ENCODE data around the gene MICOS13. TPM values are rescaled to one million over a fixed set of nuclear protein-coding genes. Genes with fewer than 3 reads are reported as not detected.

Gene MICOS13, protein sequence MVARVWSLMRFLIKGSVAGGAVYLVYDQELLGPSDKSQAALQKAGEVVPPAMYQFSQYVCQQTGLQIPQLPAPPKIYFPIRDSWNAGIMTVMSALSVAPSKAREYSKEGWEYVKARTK
- polyA plus RNA-seq (ENCODE audit: low read depth in 6 of 6), result 100 to 1,000 TPM in 2 of 6 donors, 10 to 100 TPM in 4; 74.0 to 101 (median 86.6) TPM

DNA sequence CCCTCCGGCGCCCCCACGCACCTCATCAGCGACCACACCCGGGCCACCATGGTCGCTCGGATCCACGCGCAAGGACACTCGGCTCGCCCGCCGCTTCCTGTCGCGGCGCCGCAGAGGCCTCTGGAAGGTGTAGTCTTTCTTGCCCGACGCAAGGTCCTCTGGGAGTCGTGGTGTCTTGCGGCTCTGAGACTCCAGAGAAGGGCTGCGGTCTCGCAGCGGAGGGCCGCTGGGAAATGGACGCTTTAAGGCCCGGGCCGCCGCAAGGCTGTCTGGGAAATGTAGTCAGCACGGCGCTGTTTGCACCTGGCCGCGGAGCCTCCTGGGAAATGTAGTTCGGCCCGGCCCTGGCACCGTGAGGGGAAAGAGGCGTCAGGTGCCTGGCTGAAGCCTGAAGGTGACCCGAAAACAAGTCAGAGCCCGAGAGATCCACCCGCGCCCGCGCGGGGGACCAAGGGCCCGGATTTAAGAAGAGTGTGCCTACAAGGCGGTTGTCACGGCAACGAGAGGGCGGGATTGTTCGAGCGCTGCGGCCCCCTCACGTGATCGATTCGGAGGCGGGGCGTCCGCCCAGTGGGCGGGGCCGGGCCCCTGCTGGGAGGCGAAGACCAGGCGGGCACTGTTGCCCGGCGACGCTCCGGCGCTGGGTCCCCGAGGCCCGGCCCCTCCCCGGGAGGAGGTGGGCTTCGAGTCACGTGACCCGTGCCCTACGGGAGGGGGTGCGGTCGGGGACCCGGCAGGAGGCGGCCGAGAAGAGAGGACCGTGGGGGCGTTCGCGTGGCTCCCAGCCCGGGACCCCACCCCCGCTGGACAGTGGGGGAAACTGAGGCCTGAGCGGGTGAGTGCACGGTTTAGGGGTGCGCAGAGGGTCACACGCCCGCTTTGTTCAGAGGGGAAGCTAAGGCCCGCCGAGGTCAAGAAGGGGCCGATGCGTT lies at the start of gene MICOS13, which contains the start of gene HSD11B1L:
Gene MICOS13 (minus strand): TSS at position 80 of the 932 bp plus-strand sequence. CDS start 30 bp downstream, at position 50.
Gene HSD11B1L (plus strand): TSS at position 591 of the 932 bp plus-strand sequence. CDS start 3,806 bp downstream, outside the sequence.
- ATAC-seq (ENCODE audit: low read depth in 2 of 2), result peak; percentile 90 to 94
- Mint-ChIP-seq H3K4me3 (peak within 1 kb of the TSS; percentile 79 to 98 (median 94)), H3K27ac (peak within 1 kb of the TSS; percentile 96 to 100 (median 99)), H3K4me1 (peaks cover 24 to 35% (median 32%) of the 10 kb centered on the region in 3 donors), H3K27me3 (no peaks in the 10 kb centered on the region), H3K9me3 (peaks cover 0 to 5% (median 0%) of the 10 kb centered on the region in 7 donors), H3K36me3 (no peaks in the 10 kb centered on the region)
- DNase-seq, result peak; percentile 98

DNA sequence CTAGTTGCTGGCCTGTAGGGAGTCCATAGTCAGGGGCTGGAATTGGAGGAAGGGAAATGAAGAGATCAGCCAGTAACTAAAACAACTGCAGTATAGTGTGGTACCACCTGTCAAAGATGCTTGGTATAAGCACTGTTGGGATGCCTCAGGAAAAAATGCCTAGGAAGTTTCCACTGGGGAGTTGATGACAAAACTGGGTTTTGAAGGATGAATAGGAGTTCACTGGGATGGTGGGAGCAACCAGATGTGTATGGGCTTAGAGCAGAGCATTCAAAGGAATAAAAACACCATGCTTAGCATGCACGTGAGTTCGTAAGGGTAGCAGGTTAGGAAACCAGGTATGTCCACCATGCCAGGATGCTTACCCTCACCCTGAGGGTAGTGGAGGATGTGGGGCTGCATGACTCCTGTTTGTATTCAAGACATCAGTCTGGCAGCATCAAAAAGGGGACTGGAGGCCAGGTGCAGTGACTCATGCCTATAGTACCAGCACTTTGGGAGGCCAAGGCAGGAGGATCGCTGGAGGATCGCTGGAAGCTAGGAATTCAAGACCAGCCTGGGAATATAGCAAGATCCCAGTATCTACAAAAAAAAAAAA lies 47.2 kb upstream of the MICOS13 start:
- H3K9me3 Mint-ChIP-seq, result peaks cover 0 to 3% (median 0%) of the 10 kb centered on the region in 7 donors
- ATAC-seq (ENCODE audit: low read depth in 2 of 2) (no peak), DNase-seq (no peak)
- H3K4me1 Mint-ChIP-seq, result no peaks in the 10 kb centered on the region
- no peak overlapping the region for H3K4me3 Mint-ChIP-seq
- peaks cover 6 to 14% (median 10%) of the 10 kb centered on the region in 3 donors for H3K27me3 Mint-ChIP-seq
- no peak overlapping the region for H3K27ac Mint-ChIP-seq
- no peaks in the 10 kb centered on the region for H3K36me3 Mint-ChIP-seq

DNA sequence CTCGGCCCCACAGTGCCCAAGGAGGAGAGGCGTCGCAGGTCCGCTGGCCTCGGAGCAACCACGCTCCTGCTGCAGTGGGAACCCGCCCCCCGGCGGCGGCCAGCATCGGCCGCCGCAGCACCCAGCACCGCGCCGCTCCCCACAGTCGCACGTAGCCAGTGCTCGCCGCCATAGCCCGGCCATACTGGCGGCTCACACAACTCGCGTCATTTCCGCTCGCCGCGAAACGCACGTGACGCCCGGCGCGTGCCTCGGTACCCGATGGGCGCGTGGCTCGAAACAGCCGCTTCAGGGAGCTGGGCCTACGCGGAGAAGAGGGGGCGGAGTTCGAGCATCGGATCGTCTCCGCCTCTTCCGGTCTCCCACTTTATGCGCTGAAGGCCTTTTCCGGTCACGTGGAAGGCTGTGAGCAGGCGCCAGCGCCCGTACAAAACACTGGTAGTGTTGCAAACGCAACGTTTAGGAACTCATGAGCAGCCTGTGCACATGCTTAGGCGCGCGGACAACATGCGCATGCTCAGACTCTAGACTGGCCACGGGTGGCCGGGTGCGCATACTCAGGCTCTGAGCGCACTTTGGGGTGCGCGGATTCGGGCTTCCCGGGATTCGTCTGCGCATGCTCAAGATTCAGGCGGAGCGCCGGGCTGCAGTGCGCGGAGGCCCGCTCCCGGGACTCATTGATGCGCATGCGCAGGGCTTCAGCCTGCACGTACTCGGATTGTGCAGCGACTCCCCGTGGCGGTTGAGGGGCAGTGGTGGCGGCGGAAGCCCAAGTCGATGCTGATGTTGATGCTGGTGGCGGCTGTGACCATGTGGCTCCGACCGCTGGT lies 39.9 kb upstream of the MICOS13 start, which contains the start of the genes CATSPERD and LONP1:
Gene CATSPERD (plus strand): TSS at position 677 of the 830 bp plus-strand sequence. CDS start 101 bp downstream, at position 778.
Gene LONP1 (minus strand): TSS at position 186 of the 830 bp plus-strand sequence. CDS start 14 bp downstream, at position 172.
- H3K36me3 Mint-ChIP-seq, result no peaks in the 10 kb centered on the region

DNA sequence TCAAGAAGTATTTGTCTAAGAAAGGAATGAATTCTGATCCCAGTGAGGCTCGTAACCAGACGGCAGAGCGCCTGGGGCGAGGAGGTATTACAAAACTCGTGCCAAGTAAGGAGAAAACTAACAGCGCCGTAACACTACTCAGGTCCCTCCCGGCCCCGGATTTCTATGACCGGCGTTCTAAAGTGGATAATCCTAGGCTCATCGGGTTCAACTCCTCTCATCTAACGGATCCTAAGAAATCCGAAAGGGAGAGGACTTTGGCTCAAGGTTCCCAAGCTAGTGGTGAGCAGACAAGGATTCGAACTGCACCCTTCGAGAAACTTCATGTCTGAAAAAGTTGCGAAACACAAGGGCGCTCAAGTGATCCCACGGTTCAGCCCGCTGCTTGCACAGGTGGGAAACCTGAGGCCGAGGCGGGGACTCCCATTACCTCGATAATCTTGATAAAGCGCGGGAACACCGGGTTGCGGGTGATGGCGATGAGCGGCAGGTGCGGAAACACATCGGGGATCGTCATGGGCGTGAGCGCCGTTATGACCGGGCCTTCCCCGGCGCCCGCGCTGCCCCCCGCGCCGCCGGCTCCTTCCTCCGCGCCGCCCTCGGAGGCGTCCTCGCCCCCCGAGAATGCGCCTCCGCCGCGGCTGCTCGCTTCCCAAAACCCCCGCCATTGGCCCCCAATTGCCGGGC lies 39.1 kb upstream of the MICOS13 start:
- Mint-ChIP-seq H3K4me1 (peaks cover 10 to 29% (median 21%) of the 10 kb centered on the region in 3 donors), H3K36me3 (no peaks in the 10 kb centered on the region), H3K9me3 (no peaks in the 10 kb centered on the region), H3K27ac (peak overlapping the region; percentile 92 to 98 (median 98)), H3K4me3 (peak overlapping the region; percentile 85 to 98 (median 95)), H3K27me3 (no peaks in the 10 kb centered on the region)
- no peak for DNase-seq
- ATAC-seq (ENCODE audit: low read depth in 2 of 2), result no peak

More for the DNA sequence above, 39.9 kb upstream of the MICOS13 start, which contains the start of the genes CATSPERD and LONP1:
- peak within 1 kb of the TSS; percentile 92 to 98 (median 98) for H3K27ac Mint-ChIP-seq
- H3K9me3 Mint-ChIP-seq, result no peaks in the 10 kb centered on the region
- ATAC-seq (ENCODE audit: low read depth in 2 of 2) (peak; percentile 86), DNase-seq (peak; percentile 99)
- H3K4me1 Mint-ChIP-seq, result peaks cover 10 to 29% (median 21%) of the 10 kb centered on the region in 3 donors
- peaks cover 0 to 5% (median 0%) of the 10 kb centered on the region in 3 donors for H3K27me3 Mint-ChIP-seq
- peak within 1 kb of the TSS; percentile 85 to 98 (median 95) for H3K4me3 Mint-ChIP-seq

DNA sequence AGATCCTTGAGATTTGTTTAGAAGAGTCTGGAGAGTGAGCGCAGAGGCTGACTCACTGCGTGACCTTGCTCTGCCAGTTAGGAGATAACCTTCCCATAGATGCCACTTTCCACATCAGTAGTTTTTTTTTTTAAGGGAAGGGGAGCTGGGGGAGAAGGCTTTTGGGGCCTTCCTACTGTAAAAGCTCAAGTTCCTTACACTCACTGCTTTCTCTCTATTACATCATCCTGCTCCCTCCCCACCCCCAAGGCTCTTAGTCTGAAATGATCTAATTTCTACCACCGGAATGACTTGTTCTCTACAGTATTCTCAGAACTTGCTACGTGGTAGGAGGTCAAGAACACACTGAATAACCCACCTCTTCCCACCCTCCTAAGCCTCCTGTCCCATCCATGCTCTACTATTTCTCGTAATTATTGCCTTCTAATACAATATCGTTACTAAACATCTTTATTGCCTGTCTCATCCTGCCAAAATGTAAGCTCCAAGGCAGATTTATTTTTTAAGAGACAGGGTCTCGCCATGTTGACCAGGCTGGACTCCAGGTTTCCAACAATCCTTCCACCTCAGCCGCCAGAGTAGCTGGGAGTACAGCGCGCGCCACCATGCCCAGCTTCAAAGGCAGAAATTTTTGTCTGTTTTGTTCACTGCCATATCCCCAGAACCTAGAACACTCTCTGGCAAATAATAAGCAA lies 38.4 kb upstream of the MICOS13 start:
- DNase-seq (no peak), ATAC-seq (ENCODE audit: low read depth in 2 of 2) (no peak)
- Mint-ChIP-seq H3K36me3 (no peaks in the 10 kb centered on the region), H3K4me1 (peaks cover 10 to 33% (median 21%) of the 10 kb centered on the region in 3 donors), H3K4me3 (peak overlapping the region; percentile 85 to 98 (median 95)), H3K9me3 (no peaks in the 10 kb centered on the region), H3K27me3 (no peaks in the 10 kb centered on the region), H3K27ac (peak overlapping the region; percentile 87 to 98 (median 97))

DNA sequence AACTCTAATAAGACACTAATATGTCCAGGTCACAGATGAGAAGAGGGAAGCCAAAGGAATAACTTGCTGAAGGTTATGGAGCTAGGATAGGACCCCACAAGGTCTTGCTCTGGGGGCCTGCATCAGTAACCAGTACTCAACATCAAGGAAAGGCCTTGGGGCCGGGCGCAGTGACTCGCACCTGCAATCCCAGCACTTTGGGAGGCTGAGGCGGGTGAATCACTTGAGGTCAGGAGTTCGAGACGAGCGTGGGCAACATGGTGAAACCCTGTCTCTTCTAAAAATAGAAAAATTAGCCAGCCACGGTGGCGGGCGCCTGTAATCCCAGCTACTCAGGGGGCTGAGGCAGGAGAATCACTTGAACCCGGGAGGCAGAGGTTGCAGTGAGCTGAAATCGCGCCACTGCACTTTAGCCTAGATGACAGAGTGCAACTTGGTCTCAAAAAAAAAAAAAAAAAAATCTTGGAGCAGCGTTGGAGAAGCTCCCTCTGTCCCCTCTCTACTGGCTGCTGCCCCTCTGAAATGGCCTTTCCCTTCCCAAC lies 37.8 kb upstream of the MICOS13 start:
- H3K4me1 Mint-ChIP-seq, result peaks cover 10 to 33% (median 21%) of the 10 kb centered on the region in 3 donors
- peak overlapping the region; percentile 87 to 98 (median 97) for H3K27ac Mint-ChIP-seq
- DNase-seq (no peak), ATAC-seq (ENCODE audit: low read depth in 2 of 2) (no peak)
- H3K9me3 Mint-ChIP-seq, result no peaks in the 10 kb centered on the region
- H3K27me3 Mint-ChIP-seq, result no peaks in the 10 kb centered on the region
- peak overlapping the region in 7 of 8 donors; percentile 70 to 98 (median 95) for H3K4me3 Mint-ChIP-seq
- H3K36me3 Mint-ChIP-seq, result no peaks in the 10 kb centered on the region

DNA sequence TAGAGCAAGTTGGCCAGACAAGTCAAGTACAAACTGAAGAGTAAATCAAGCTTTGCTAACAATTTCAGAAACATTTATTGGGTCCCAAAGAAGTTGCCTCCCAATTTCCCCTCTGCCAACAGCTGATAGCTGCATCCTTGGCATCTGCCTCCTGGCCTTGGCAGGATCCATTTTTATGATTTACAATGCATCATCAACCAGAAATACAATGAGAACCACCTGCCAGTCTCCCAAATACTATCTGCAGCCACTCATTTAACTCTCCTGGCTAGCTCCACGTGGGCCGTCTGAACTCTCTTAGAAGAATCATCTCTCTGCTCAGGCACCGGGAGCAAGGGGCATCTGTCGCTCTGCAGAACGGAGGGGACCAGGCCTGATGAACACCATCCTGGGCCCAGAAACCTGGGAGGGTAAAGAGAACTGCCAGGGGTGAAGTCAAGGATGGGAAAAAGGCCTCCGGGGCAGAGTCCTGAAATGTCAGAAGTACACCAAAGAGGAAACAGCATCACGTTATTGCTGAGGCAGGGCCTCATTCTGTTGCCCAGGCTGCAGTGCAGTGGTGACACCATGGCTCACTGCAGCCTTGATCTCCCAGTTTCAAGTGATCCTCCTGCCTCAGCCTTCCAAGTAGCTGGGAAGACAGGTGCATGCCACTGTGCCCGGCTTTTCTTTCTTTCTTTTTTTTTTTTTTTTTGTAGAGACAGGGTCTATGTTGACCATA lies 37.1 kb upstream of the MICOS13 start:
- no peak for ATAC-seq (ENCODE audit: low read depth in 2 of 2)
- H3K27me3 Mint-ChIP-seq, result no peaks in the 10 kb centered on the region

DNA sequence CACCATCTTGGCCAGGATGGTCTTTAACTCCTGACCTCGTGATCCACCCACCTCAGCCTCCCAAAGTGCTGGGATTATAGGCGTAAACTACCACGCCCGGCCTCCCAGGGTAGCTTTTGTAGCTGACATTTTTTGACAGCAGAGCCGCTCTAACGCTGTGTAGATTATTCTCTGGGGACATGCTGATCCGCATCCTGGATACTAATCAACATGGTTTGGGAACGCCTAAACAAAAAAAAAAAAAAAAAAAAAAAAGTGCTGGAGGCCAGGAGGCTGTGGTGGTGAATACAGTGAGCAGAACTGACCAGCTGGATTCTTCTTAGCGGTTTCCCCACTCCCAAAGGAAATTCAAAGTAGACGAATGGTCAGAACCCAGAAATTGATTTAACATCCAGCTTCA lies 34.5 kb upstream of the MICOS13 start:
- H3K36me3 Mint-ChIP-seq, result no peaks in the 10 kb centered on the region
- no peak overlapping the region for H3K4me3 Mint-ChIP-seq
- DNase-seq, result no peak
- H3K27me3 Mint-ChIP-seq, result no peaks in the 10 kb centered on the region
- H3K27ac Mint-ChIP-seq, result no peak overlapping the region
- peaks cover 10 to 30% (median 18%) of the 10 kb centered on the region in 3 donors for H3K4me1 Mint-ChIP-seq
- no peaks in the 10 kb centered on the region for H3K9me3 Mint-ChIP-seq
- no peak for ATAC-seq (ENCODE audit: low read depth in 2 of 2)

More for the DNA sequence above, 37.1 kb upstream of the MICOS13 start:
- Mint-ChIP-seq H3K36me3 (no peaks in the 10 kb centered on the region), H3K4me3 (peak overlapping the region in 5 of 8 donors; percentile 25 to 98 (median 67)), H3K4me1 (peaks cover 10 to 33% (median 21%) of the 10 kb centered on the region in 3 donors), H3K27ac (peak overlapping the region; percentile 39 to 94 (median 82)), H3K9me3 (no peaks in the 10 kb centered on the region)
- no peak for DNase-seq

DNA sequence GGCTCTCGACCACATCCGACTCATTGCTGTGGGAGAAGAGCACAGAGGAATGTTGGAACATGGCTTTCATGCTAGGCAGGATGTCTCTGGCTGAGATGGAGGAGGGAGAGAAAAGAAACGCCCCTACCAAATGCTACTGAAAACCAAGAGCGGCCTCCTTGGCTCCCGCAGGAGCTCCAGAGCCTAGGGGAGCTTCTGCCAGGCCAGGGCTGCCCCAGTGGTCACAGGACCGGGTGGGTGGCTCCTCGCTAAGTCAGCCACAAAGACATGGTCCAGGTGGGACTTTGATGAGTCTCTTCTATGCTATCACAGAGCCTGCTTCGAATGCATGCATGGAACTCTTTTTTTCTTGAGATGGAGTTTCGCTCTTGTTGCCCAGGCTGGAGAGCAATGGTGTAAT lies 32.9 kb upstream of the MICOS13 start:
- Mint-ChIP-seq H3K27me3 (no peaks in the 10 kb centered on the region), H3K36me3 (no peaks in the 10 kb centered on the region), H3K9me3 (no peaks in the 10 kb centered on the region), H3K4me3 (no peak overlapping the region), H3K27ac (peak overlapping the region in 1 of 6 donors; percentile 56), H3K4me1 (peaks cover 0 to 17% (median 9%) of the 10 kb centered on the region in 3 donors)
- ATAC-seq (ENCODE audit: low read depth in 2 of 2) (no peak), DNase-seq (no peak)

DNA sequence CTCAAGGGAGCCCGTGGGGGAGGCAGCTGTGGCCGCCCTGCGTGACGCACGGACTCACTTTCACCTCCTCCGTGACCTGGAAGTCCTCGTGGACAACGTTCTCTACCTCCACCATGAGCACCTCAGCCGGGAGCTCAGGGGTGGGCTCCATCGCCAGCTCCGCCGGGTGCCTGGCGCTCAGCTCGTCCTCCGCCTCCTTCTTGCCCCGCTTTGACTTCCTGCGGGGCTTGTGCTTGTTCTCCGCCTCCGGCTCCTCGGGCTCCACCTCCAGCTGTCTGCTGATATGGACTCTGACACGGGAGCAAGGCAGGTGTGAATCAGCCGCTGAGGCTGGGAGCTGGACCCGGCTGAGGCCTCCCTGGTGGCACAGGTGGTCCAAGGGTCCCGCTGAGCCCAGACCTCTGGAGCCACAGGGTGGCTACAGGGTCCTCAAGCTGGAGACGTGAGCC lies 31.4 kb upstream of the MICOS13 start:
- no peak for ATAC-seq (ENCODE audit: low read depth in 2 of 2)
- no peaks in the 10 kb centered on the region for H3K36me3 Mint-ChIP-seq
- no peaks in the 10 kb centered on the region for H3K9me3 Mint-ChIP-seq
- H3K27me3 Mint-ChIP-seq, result no peaks in the 10 kb centered on the region
- H3K27ac Mint-ChIP-seq, result peak overlapping the region in 1 of 6 donors; percentile 21
- H3K4me3 Mint-ChIP-seq, result no peak overlapping the region
- peaks cover 0 to 4% (median 3%) of the 10 kb centered on the region in 3 donors for H3K4me1 Mint-ChIP-seq
- DNase-seq, result no peak

DNA sequence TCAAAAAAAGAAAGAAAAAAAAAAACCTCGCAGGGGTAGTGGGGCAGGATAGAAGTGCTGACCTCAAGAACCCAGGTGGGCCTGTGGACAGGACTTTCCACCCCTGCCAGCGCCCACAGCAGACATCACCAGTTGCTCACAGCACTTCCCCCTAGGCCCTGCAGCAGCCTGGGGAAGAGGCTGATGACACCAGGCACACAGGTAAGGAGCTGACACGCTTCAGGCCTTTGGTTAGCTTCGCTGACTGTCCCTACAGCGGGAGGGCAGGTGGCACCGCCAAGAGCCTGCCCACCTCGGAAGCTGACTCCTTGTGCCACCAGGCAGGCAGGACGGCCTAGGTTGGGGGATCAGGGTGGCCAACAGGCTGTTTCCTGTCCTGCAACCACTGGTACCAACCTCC lies 30.7 kb upstream of the MICOS13 start:
- Mint-ChIP-seq H3K36me3 (no peaks in the 10 kb centered on the region), H3K9me3 (no peaks in the 10 kb centered on the region), H3K4me3 (no peak overlapping the region), H3K4me1 (peaks cover 0 to 4% (median 3%) of the 10 kb centered on the region in 3 donors), H3K27me3 (no peaks in the 10 kb centered on the region), H3K27ac (peak overlapping the region in 1 of 6 donors; percentile 51)
- DNase-seq (no peak), ATAC-seq (ENCODE audit: low read depth in 2 of 2) (no peak)
